ENCODE measurements around the gene VCY1B.
"Not testable (repeated sequence)": the region's sequence is repeated elsewhere in the genome, so short reads cannot be mapped to it uniquely, and the experiment has no call there.

VCY1B gene

DNA sequence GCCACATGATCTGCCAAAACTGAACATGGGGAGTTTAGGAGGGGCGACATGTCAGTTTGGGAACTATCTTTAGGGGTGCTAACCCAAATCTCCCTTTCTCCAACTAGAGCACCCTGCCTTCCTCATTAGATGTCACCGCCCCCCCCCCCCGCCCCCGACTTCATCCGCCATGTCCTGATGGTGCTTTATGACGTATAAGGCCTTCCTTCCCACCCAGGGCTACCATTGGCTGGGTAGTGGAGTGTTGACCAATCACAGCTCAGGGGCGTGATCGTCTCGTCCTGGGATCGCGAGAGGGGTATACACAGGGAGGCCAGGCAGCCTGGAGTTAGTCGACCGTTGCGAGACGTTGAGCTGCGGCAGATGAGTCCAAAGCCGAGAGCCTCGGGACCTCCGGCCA lies at the start of gene VCY1B:
Gene VCY1B, plus strand, starts transcription at position 301 of the 400 bp plus-strand sequence. Its CDS starts 63 bp downstream, at position 364.
- not testable (repeated sequence) for H3K27me3 ChIP-seq (ENCODE audit: control insufficient read depth, insufficient read depth, low read length); H3K4me1 ChIP-seq (ENCODE audit: control insufficient read depth, insufficient read depth, low read length); H3K4me3 ChIP-seq (ENCODE audit: low read depth, low read length); H3K9ac ChIP-seq (ENCODE audit: low read depth, low read length); H3K36me3 ChIP-seq (ENCODE audit: control insufficient read depth, insufficient read depth, low read length); H3K9me3 ChIP-seq (ENCODE audit: control insufficient read depth, insufficient read depth, low read length); H3K27ac ChIP-seq (ENCODE audit: low read depth, low read length)

DNA sequence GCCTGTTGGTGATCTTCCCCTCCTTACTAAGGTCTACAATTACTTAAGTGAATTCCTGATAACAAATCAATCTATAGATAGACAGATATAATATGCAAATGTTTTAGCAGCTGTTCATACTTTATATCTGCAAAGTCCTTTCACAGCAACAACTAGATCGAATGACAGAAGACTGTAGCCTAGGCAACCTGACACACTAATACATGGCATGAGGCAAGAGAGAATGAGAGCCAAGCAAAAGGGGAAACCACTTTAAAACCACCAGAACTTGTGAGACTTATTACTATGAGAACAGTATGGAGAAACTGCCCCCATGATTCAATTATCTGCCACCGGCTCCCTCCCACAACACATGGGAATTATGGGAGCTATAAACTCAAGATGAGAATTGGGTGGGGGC lies 44.1 kb upstream of the VCY1B start:
- H3K27me3 ChIP-seq (ENCODE audit: control insufficient read depth, insufficient read depth, low read length); H3K9ac ChIP-seq (ENCODE audit: low read depth, low read length); H3K4me3 ChIP-seq (ENCODE audit: low read depth, low read length); H3K9me3 ChIP-seq (ENCODE audit: control insufficient read depth, insufficient read depth, low read length); H3K36me3 ChIP-seq (ENCODE audit: control insufficient read depth, insufficient read depth, low read length); H3K4me1 ChIP-seq (ENCODE audit: control insufficient read depth, insufficient read depth, low read length); H3K27ac ChIP-seq (ENCODE audit: low read depth, low read length): not testable (repeated sequence)

DNA sequence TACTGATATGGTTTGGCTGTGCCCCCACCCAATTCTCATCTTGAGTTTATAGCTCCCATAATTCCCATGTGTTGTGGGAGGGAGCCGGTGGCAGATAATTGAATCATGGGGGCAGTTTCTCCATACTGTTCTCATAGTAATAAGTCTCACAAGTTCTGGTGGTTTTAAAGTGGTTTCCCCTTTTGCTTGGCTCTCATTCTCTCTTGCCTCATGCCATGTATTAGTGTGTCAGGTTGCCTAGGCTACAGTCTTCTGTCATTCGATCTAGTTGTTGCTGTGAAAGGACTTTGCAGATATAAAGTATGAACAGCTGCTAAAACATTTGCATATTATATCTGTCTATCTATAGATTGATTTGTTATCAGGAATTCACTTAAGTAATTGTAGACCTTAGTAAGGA lies 25.6 kb upstream of the VCY1B start:
- not testable (repeated sequence) for H3K9me3 ChIP-seq (ENCODE audit: control insufficient read depth, insufficient read depth, low read length); H3K27ac ChIP-seq (ENCODE audit: low read depth, low read length); H3K9ac ChIP-seq (ENCODE audit: low read depth, low read length); H3K4me1 ChIP-seq (ENCODE audit: control insufficient read depth, insufficient read depth, low read length); H3K27me3 ChIP-seq (ENCODE audit: control insufficient read depth, insufficient read depth, low read length); H3K36me3 ChIP-seq (ENCODE audit: control insufficient read depth, insufficient read depth, low read length); H3K4me3 ChIP-seq (ENCODE audit: low read depth, low read length)

DNA sequence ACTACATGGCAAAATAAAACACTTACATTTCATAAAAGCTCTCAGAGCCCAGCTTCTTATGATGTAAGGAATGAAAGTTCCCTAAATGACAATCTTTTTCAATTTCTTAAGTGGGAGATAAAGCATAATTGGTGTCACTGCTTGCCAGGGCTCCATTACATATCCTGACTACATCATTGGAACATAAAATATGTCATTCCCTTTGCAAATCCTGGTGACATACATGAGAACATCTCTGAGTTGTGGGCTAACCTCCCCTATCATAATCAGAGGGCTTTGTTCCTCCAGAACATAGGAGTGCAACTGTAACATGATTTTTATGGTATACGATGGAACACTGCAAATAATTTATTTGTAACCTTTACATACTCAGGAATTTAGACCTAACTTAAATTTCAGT lies 29.9 kb downstream of the VCY1B start:
- H3K4me1 ChIP-seq (ENCODE audit: control insufficient read depth, insufficient read depth, low read length), result no peaks in the 10 kb centered on the region
- no peaks in the 10 kb centered on the region for H3K36me3 ChIP-seq (ENCODE audit: control insufficient read depth, insufficient read depth, low read length)
- H3K27me3 ChIP-seq (ENCODE audit: control insufficient read depth, insufficient read depth, low read length), result no peaks in the 10 kb centered on the region
- H3K9ac ChIP-seq (ENCODE audit: low read depth, low read length), result no peak overlapping the region
- H3K27ac ChIP-seq (ENCODE audit: low read depth, low read length), result no peak overlapping the region
- H3K4me3 ChIP-seq (ENCODE audit: low read depth, low read length), result no peak overlapping the region
- no peaks in the 10 kb centered on the region for H3K9me3 ChIP-seq (ENCODE audit: control insufficient read depth, insufficient read depth, low read length)

All from HUES48 (cell line).